Adrenal gland (tissue), 5 donors: Measurements from ENCODE around the gene IRX3.

Experiments
- POLR2A ChIP-seq, 2 donors: fragments of 450-650 bp; IDR thresholded peaks; one replicate each; pipeline ENCODE4 v1.6.1; 2017; ENCODE audit warnings: antibody characterized with exemption in 2 of 2, mild to moderate bottlenecking in 2 of 2, moderate library complexity in 1 of 2
- TF ChIP-seq, protein P1 (sequence below), 6 experiments: fragments of 450-650 bp in 4 of 6; fragments of 200-600 bp in 2 of 6; sonication (generic) in 1 of 6; IDR thresholded peaks; 1 replicate in 5 of 6; 2 replicates in 1 of 6; pipeline versions ENCODE4 v1.5.1 to v1.8.0; 2016 to 2021; ENCODE audit warnings: antibody characterized with exemption in 6 of 6, mild to moderate bottlenecking in 2 of 6, moderate library complexity in 1 of 6
- donor health status: DM: no; HTN: no; CAD: no.

DNA sequence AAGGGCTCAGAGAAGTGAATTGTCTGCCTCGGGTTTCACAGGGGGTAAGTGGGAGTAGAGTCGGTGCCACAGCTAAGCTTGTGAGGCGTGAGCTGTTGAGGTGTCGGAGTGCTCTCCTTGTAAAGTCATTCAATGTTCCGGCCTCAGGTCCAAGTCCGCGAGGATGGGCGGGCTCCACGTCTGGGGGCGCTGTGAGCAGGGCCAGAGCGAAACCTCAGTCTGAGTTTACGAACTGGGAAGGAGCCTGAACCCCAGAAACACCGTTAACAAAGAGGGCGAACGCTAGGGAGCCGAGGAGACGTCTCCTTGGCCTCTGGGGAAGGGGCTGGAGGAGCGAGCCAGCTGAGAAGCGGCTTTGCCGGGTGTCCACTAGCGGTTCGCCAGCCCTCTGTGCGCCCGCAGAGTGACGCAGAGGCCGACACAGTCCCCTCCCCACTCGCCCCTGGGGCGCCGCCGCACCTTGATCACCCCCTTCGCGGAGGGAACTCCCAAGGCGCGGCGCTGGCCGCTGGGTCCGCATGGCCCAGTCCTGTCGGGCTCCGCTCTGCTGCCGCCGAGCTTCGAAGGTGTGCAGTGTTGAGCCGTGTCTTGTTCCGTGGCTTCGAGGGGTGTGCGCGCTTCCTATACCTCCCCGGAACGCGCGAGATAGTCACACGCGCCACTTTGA lies 4.9 kb downstream of the IRX3 start:
- TF ChIP-seq, protein P1, sequence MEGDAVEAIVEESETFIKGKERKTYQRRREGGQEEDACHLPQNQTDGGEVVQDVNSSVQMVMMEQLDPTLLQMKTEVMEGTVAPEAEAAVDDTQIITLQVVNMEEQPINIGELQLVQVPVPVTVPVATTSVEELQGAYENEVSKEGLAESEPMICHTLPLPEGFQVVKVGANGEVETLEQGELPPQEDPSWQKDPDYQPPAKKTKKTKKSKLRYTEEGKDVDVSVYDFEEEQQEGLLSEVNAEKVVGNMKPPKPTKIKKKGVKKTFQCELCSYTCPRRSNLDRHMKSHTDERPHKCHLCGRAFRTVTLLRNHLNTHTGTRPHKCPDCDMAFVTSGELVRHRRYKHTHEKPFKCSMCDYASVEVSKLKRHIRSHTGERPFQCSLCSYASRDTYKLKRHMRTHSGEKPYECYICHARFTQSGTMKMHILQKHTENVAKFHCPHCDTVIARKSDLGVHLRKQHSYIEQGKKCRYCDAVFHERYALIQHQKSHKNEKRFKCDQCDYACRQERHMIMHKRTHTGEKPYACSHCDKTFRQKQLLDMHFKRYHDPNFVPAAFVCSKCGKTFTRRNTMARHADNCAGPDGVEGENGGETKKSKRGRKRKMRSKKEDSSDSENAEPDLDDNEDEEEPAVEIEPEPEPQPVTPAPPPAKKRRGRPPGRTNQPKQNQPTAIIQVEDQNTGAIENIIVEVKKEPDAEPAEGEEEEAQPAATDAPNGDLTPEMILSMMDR (IDR thresholded peaks at IDR 0.05): no peak
- no peak for TF ChIP-seq POLR2A (IDR thresholded peaks at IDR 0.05)
